Cortex of kidney (tissue), 1 donor: ENCODE measurements around the gene METTL27.
"Not testable (repeated sequence)": the region's sequence is repeated elsewhere in the genome, so short reads cannot be mapped to it uniquely, and the experiment has no call there.

ENCODE experiments used
- DNase-seq: peaks from one replicate; lab custom pipeline; 2025; lab: John Stamatoyannopoulos, UW

The METTL27 gene

DNA sequence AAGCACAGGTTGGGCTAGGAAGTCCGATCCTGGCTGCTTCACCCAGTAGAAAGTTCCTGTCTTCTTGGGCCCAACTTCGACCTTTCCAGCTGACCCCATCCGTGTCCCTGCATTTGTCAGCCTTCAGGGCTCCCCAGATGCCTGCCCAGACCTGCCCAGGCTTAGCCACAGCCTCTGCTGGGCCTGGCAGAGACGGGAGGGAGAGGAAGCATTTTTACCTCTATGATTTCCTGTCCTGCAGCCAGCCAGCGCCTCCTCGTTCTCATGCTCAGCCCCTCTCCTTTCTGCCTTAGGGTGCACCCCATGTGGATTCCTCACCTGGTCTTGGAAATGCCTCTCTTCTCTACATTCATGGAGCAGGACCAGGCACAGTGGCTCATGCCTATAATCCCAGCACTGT is 3.7 kb downstream of the METTL27 start:
- no peak for DNase-seq

DNA sequence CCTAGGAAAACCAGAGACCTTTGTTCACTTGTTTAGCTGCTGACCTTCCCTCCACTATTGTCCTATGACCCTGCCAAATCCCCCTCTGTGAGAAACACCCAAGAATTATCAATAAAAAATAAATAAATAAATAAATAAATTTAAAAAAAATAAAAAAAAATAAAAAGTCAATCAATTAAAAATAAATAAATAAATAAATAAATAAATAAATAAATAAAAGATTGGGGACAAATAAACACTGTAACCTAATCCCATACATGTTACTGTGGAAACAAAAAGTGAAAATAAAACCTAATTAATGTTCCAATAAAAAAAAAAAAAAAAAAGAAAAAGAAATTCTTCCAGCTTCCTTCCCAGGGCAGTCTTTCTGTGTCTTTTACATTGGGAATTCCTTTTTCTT is 5.1 kb downstream of the METTL27 start:
- not testable (repeated sequence) for DNase-seq

DNA sequence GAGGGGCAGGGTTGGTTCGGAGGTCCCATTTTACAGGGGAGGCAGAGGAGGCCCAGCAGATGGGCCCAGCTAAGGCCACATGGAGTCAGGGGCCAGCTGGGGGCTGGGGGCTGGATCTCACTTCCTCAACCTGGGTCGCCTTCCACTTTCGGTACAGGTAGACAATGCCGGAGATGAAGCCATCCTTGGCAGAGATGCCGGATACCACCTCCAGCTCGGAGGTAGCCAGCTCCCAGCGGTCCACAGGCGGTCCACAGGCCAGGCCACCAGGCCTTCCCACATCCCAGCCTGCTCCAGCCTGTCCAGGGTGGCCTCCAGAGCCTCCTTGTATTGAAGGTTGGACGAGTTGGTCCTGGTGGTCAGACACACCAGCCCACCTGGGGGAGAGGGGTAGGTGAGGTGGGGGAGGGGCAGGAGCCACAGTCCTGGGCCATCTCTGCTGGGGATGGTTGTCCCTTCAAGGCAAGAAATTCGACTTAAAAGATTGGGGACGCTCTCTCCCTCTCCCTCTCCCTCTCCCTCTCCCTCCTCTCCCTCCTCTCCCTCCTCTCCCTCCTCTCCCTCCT is 7.6 kb downstream of the METTL27 start:
- DNase-seq: no peak

DNA sequence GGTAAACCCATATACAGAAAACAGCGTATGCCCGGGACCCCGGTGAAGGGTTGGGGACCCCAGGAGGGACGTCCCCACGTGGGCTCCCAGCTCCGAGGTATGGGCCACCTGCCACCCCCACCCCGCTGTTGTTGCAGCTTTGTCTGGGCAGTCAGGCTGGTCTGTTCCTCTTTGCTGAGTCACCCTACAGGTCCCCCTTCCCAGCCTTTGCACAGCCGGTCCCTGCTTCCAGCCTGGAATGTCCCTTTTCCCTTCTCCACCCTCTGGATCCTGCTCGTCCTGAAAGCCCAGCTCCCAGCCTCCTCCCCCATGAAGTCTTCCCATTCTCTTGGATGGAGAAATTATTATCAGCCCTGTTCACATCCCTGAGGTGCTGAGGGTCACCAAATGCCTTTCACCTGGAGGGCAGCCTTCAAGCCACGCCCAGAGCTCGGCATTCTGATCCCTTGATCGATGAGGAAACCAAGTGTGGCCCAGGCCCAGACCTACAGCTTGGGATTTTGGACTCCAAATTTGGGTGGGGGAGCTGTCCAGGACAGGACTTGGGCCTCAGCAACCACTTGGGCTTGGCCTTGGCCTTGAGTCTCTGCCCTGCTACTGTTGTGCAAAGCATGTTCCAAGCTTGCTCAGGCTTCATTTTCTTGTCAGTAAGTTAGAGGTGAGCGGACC is 8.9 kb downstream of the METTL27 start:
- DNase-seq: no peak

DNA sequence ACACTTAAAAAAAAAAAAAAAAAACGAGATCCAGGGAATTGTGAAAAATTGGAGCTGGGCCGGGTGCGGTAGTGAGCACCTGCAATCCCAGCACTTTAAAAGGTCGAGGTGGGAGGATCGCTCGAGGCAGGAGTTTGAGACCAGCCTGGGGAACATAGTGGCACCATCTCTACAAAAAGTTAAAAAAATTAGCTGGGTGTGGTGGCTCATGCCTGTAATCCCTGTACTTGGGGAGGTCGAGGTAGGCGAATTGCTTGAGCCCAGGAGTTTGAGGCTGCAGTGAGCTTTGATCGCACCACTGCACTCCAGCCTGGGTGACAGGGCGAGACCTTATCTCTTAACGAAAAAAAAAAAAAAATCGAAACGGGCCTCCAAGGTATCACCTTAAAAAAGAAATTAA is 9.5 kb downstream of the METTL27 start:
- no peak for DNase-seq

DNA sequence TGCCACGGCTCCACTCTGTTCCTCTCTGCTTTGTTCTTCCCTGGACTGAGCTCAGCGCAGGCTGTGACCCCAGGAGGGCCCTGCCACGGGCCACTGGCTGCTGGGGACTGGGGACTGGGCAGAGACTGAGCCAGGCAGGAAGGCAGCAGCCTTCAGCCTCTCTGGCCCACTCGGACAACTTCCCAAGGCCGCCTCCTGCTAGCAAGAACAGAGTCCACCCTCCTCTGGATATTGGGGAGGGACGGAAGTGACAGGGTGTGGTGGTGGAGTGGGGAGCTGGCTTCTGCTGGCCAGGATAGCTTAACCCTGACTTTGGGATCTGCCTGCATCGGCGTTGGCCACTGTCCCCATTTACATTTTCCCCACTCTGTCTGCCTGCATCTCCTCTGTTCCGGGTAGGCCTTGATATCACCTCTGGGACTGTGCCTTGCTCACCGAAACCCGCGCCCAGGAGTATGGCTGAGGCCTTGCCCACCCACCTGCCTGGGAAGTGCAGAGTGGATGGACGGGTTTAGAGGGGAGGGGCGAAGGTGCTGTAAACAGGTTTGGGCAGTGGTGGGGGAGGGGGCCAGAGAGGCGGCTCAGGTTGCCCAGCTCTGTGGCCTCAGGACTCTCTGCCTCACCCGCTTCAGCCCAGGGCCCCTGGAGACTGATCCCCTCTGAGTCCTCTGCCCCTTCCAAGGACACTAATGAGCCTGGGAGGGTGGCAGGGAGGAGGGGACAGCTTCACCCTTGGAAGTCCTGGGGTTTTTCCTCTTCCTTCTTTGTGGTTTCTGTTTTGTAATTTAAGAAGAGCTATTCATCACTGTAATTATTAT is 10.3 kb downstream of the METTL27 start:
- DNase-seq: no peak

DNA sequence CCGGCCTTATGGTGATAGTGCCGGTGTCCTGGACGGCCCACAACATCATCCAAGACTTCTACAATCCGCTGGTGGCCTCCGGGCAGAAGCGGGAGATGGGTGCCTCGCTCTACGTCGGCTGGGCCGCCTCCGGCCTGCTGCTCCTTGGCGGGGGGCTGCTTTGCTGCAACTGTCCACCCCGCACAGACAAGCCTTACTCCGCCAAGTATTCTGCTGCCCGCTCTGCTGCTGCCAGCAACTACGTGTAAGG is 10.8 kb downstream of the METTL27 start:
- no peak for DNase-seq

DNA sequence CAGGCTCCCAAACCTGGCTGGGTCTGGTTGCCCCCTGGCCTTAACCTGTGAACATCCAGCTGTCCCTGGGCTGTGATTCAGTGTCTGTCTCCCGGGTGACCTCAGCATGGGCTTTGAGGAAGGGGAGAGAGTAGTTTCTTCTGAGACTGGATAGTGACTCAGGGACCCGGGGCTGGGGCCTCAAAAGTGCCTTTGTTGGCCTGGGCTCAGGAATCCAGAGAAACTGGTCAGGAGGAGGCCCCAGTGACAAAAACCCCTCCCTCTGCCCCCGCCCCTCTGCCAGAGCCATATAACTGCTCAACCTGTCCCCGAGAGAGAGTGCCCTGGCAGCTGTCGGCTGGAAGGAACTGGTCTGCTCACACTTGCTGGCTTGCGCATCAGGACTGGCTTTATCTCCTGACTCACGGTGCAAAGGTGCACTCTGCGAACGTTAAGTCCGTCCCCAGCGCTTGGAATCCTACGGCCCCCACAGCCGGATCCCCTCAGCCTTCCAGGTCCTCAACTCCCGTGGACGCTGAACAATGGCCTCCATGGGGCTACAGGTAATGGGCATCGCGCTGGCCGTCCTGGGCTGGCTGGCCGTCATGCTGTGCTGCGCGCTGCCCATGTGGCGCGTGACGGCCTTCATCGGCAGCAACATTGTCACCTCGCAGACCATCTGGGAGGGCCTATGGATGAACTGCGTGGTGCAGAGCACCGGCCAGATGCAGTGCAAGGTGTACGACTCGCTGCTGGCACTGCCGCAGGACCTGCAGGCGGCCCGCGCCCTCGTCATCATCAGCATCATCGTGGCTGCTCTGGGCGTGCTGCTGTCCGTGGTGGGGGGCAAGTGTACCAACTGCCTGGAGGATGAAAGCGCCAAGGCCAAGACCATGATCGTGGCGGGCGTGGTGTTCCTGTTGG is 11.4 kb downstream of the METTL27 start, which contains the start of gene CLDN4:
Gene CLDN4 (plus strand): TSS at position 316 of the 903 bp plus-strand sequence. CDS start 206 bp downstream, at position 522.
- DNase-seq: no peak

DNA sequence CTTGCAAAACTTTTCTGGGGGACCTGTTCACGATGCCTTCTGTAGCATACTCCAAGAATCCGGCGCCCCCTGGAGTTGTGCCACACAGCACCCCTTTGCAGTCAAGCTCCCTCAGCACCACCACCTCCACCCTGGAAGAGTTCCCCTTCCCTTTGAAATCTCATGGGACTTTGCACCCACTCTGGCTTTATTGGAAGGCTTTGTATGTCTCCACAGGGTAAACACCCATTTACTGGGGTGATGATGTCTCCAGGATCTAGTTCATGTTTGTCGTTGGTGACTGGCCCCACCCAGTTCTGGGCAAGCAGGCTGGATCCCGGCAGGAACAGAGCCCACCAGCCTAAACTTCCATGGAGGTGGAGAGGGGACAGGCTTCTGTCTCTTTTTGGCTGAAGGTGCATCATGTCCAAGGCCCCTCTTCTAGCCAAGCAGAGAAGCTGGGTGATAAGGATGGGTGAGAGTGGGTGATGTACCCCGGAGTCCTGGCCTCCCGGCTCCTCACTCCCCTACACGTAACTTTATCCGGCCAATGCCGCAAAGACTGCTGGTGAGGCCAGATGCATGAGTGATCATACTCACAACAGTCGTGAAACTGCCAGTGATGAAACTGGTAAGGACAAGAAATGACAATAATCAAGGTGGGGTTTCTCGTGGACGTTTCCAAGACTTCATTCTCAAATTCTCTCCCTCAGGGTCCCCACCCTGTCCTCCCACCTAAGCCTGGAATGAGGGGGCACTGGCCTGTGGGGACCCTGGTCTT is 12.2 kb downstream of the METTL27 start:
- no peak for DNase-seq

DNA sequence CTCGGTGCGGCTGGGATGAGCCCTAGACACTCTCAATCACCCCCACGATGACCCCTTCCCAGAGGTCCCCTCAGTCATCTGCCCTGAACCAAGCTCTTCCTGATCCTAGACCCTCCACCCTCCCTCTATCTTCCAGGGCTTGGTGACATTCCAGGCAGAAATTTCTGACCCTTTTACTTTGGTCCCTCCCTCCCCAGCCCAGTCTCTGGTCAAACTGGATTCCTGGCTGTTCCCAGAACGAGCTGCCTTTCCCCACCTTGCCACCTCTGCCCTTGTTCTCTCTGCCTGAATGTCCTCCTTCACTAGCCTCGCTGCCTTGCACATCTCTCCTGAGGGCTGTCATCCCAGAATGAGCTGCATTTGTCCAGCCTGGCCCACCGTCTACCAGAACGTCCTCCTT is 12.8 kb downstream of the METTL27 start:
- DNase-seq: no peak

DNA sequence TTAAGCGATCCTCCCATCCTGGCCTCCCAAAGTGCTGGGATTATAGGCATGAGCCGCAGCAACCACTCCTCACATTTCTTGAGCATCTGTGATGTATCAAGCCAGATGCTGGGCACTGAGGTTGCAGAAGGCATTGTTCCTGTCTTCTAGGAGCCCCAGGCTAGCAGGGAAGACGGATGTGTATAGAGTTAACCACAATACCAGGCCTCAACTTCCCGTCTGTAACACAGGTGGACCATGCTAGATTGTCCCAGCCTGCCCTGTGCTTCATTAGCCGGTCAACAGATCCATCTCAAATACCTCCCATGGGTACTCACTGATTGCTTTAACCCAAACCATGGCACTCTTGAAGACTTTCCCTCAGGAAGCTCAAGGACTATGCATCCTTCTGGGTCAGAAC is 13.3 kb downstream of the METTL27 start:
- DNase-seq: no peak

DNA sequence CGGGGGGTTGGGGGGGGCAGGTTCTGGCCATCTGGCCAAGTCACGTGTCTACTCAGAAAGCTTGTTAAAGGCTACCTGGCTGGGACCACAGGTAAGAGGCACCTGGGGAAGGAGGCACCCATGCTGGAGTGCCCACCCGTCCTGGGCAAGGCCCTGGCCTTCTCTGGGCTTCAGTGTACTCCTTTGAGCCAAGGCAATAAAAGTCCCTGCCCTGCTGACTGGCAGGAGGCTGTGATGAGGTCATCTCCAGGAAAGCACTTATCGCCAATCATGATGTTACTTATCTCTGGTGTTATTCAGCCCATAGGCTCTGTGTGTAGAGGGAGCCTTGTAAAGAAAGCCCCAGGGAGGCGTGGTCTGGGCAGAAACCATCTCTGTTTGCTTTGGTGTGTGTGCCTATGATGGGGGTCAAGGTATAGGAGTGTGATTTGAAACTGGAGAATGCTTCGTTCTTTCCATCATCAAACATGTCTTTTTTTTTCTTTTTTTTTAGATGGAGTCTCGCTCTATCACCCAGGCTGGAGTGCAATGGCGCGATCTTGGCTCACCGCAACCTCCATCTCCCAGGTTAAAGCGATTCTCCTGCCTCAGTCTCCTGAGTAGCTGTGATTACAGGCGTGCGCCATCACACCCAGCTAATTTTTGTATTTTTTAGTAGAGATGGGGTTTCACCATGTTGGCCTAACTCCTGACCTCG is 14.1 kb downstream of the METTL27 start:
- DNase-seq: no peak

DNA sequence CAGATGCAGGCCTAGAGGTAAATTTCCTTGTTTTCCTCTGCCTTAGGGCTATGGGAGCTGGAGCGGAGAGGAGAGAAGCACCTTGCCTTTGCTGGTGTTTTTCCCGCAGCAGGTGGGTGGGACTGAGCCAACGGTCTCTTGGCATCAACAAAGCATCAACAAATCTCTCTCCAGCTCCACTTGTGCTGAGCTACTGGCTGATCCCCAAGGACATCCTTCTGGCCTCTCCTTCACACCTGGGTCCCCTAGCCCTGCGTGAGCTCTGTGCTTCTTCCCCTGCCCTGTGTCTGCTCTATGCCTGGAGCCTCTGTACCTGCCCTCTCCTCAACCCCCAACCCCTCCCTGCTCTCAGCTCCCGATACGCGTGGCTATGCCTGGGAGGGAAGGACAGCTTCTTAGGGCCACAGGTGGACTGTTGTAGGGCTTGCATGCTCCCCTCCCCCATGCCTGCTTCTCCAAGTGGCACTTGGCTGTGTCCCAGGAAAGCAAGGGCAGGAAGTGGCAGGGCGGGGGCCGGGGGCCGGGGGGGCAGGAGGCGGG is 14.7 kb downstream of the METTL27 start:
- no peak for DNase-seq

DNA sequence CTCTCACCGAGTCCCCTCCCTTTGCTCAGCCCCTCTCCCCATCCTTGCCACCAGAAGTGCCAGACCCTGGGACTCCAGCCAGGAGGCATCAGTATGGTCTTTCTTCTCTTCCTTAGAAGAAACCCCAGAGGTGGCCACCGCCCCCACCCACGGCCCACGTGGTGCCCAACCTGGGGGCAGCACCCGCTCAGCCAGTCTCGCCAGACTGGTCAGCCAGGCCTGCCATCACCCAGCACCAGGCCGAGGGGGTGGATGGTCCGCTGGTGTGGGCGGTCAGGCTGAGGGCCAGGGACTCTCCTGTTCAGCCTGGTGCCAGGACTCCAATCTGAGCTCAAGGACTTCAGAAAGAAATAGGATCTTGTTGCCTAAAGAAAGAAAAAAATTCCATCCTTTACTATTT is 17.3 kb downstream of the METTL27 start:
- DNase-seq: no peak

DNA sequence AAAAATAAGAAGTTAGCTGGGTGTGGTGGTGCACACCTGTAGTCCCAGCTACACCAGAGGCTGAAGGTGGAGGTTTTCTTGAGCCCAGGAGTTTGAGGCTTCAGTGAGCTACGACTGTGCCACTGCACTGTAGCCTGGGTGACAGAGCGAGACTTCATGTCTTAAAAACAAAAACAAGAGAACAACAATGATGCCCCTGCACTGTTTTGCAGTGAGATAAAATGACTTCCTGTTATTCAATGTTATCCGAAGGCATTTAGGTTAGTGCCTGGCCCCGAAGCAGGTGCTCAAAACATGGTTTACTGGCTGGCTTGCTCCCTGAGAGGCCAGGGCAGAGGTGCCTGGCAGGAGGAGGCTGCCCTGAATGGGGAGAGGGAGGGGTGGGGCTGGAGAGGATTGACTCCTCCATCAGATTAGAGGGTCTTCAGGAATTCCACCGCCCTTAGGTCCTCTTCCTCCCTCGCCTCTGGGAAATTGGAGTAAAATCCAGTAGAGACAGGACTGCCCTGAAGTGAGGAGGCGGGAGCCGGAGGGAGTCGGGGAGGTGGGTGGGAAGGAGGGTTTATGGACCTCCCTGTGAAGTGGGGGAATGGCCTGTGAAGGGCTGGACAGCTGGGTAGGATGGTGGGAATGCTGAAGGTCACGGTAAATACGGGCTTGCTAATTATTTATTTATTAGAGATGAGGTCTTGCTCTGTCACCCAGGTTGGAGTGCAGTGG is 18.3 kb downstream of the METTL27 start:
- no peak for DNase-seq

DNA sequence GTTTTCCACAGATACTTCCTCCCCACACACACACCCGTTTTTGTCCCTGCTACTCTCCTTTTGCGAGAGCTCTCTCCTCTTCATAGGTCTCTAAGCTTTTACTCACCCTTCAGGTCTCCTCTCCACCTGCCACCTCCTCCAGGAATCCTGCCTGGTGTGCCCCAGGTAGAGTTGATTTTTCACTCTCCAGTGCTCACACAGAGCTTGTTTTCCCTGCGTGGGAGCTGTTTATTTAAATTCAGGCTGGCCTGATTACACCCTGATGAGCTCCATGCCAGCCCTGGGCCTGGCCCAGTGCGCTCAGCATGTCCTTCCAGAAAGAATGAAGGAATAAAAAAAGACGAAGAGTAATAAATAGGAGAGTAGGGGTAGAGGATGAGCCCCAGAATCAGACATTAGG is 19.1 kb downstream of the METTL27 start:
- DNase-seq: no peak

DNA sequence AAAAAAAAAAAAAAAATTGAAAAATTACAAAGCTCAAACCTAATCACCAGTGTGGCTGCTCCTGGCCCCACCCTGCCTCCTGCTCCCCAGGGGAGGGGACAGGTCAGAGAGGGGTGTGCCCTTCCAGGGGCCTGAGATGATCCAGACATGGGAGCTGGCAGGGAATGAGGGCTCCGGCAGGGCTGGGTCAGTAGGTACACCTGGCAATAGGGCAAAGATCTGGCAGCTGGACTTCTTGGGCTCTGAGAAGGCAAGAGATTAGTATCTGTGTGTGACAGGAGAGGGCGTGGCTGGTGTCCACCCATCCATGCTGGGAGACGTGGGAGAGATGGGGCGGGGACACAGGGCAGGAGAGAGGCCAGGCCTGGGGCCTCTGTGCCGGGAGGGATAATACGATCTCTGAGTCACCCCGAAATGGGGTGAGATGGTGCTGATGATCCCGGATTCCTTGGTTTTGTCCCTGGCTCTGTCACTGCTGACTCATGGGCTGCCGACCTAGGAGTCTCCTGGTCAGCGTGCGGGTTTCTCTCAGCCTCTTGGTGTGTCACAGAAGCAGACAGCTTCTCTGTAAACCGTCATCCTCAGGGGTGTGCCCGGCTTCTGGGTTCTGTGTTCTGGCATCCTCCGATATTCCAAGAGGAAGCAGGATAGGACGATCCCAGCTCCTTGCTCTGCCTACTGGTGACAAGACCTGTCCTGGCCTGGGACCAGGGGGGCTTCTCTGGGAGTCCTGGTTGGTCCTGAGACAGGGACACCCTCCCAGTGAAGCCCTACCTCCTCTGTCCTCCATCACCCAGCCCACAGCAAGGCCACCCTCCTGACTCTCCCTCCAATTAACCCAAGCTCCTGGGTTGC is 19.8 kb downstream of the METTL27 start:
- DNase-seq: no peak

DNA sequence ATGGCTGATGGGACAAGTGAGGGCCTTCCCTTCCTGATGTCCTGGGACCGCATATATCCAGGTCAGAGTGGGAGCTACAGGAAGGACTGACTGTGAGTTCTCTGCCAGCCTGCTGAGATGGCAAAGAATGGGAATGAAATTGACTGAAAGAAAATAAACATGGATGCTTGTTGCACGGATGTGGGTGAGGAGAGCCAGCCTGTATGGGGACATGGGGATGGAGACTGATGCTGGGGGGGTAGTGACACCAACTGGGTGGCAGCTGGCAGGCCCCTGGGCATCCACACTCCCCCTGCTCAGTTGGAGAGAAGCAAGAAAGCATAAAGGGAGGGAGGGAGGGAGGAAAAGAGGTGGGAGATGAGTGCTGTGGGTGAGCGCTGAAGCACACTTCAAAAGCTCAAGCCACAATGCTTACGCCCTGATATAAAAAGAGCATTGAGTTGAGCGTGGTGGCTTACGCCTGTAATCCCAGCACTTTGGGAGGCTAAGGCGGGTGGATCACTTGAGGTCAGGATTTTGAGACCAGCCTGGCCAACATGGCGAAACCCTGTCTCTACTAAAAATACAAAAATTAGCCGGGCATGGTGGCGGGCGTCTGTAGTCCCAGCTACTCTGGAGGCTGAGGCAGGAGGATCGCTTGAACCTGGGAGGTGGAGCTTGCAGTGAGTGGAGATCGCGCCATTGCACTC is 20.6 kb downstream of the METTL27 start:
- DNase-seq: not testable (repeated sequence)

DNA sequence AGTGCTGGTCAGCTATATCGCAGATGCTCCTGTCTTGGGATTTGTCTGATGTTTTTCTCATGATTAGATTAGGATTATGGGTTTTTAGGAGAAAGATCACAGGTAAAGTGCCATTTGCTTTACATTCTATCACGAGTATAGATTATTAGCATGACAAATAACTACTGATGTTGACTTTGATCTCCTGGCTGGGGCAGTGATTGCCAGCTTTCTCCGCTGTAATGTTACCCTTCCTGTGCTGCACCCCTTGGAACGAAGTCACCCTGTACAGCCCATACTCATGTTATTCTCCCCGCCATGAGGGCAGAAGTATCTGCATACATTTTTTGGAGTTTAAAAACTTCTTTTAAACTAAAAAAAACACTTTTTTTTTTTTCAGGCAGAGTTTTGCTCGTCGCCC is 22.3 kb downstream of the METTL27 start:
- DNase-seq: no peak
